GM18505 (cell line): ENCODE measurements around the gene OXTR.
"Not testable (repeated sequence)": the region's sequence is repeated elsewhere in the genome, so short reads cannot be mapped to it uniquely, and the experiment has no call there.

Experiments used
- ATAC-seq: cut with Tn5 transposase; IDR thresholded peaks from one replicate; pipeline ENCODE4 v1.9.1; 2021; ENCODE audit not compliant: unreplicated experiment
- POLR2A ChIP-seq: IDR thresholded peaks from 4 replicates; pipeline ENCODE4 v1.6.1; 2011; ENCODE audit warnings: borderline replicate concordance; ENCODE audit not compliant: insufficient read depth, insufficient read length; ENCODE audit errors: extremely low read depth

Gene OXTR

DNA sequence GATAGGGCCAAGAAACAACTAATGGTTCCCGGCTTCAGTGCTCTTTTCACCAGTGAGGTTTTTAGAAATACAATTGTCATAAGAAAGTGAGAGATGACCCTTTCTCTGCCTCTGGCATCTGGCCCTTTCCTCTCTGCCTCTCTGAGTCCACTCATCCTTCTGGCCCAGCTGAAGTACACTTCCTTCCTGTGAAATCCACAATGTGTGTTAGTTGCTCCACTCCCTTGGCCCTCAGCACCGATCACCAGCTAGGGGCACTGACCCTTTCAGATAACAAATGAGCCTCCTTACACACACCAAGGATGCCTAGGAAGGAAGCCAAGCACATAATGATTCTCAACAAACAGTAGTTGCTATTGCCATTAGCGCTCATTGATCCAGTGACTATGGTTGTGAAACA, 38.8 kb downstream of the OXTR start:
- TF ChIP-seq POLR2A: no peak
- no peak for ATAC-seq

DNA sequence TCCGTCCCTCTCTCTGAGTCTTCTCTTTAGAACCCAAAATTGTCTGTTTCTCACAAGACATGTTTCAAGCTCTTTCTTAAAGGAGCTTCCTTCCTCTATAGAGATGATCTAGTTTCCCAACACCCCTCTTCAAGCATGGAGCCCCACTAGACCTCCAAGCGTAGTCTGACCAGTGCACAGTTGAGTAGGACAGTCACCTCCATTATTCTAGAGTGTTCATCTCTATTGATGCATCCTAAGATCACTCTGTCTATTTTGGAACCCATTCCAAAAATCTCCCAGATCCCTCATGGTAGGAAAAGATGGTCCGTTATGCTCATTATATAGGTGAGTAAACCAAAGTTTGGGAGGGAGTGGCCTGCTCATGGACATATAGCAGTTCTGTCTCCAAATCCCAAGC, 39.9 kb downstream of the OXTR start:
- no peak for TF ChIP-seq POLR2A
- ATAC-seq: no peak

GRCh38 chr3:8727605-8728512, 41.6 kb downstream of the OXTR start:
- TF ChIP-seq POLR2A: no peak
- ATAC-seq: no peak

DNA sequence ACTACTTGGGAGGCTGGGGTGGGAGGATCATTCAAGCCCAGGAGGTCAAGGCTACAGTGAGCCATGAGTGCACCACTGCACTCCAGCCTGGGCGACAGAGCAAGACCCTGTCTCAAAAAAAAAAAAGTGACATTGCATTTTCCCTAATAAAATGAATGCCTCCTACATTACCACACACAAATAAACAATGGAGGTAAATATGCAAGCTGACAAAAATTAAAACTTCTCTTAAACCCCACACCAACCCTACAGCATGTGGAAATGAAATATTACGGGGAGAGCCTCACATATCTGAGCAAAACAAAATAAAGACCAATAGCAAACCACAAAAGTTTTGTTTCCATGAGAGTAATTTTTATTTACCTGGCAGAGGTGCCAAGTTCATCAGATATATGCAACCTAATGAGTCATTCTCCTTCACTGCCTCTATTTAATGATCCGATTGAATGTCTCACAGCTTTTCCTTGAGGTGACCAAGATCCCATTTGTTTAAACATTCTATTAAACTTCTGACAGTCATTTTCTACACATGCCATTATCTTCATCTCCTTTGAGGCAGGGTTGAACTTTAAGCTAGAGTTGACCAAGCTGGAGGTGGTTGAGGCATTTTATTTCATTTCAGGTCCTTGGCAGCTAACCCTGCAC, 45.2 kb downstream of the OXTR start:
- TF ChIP-seq POLR2A: no peak
- ATAC-seq: no peak

GRCh38 chr3:8723612-8724011, 45.8 kb downstream of the OXTR start:
- no peak for ATAC-seq
- no peak for TF ChIP-seq POLR2A

DNA sequence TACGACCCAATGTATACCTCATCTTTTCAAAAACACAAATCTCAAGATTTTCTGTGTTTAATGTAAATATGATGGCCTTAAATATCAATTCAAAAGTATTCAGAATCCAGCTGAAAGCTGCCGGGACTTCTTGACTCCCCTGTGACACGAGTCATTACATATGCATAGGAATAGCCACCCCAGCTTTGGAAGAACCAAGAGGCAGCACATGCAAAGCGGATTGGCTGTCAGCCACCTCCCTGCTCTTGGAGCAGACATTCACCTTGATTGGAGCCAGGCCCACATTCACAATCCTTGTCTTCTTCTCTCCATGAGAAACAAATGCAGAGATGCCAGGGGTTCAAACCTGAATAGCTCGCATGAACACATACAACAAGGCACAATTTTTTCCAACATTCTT, 46.6 kb downstream of the OXTR start:
- no peak for ATAC-seq
- TF ChIP-seq POLR2A: no peak

GRCh38 chr3:8715757-8716156, 53.7 kb downstream of the OXTR start:
- not testable (repeated sequence) for ATAC-seq

- peak; percentile 68 for ATAC-seq
- no peak for TF ChIP-seq POLR2A
Measured at GRCh38 chr3:8713901-8714759, 55.3 kb downstream of the OXTR start.

- TF ChIP-seq POLR2A: no peak
- no peak for ATAC-seq
Measured at GRCh38 chr3:8712908-8713255, 56.5 kb downstream of the OXTR start.

- no peak for TF ChIP-seq POLR2A
- no peak for ATAC-seq
Measured at GRCh38 chr3:8712045-8712907, 57.1 kb downstream of the OXTR start.

DNA sequence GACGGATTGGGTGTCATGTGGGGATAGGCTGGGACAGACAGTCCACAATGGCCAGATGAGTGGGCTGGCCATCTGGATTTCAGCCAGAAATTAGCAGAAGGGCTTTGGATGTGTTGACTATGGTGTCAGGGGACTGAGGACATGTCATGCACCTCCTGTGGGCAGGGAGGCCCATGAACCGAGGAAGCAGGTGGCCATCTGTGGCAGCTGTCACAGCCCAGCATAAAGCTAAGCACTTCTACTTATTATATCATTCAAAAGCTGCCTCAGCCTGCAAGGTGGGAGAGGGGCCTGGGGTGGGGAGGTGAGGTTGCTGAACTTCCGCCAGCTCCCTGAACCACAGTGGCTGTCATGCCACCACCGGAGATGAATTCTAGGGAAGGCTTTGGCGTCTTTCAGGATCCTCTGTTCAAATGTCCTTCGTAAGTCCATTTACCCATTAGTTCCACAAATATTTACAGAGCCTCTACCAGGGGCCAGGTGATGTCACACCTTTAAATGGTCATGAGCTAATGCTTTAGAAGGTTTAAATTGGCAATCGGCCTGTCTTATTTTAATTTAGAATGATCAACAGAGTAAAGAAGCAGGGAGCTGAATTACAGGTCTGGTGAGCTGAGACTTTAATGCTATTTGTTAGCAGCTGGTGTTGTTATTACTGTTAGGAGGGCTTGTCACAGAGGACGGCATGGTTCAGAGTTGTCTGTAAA, 59.5 kb downstream of the OXTR start:
- no peak for ATAC-seq
- TF ChIP-seq POLR2A: no peak

DNA sequence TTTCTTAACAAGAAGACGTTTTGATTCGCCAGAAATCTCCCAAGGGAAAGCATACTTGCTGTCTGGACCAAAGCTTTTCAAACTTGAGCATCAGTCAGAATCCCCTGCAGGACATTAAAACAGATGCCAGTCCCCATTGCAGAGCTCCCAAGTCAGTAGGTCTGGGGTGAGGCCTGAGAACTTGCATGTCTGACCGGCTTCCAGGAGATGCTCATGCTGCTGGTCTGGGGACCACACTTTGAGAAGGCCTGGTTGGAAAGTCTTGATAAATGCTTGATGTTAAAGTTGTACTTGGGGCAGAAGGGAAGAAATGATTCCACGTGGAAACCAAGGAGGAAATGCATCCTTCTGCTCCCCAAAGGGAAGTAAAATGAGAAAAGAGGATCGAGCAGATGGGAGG, 60.1 kb downstream of the OXTR start:
- TF ChIP-seq POLR2A: no peak
- no peak for ATAC-seq
